ENCODE data around the gene STAC3. TPM values are rescaled to one million over a fixed set of nuclear protein-coding genes. Genes with fewer than 3 reads are reported as not detected.

STAC3 gene
- total and polyA plus RNA-seq, 9 of the 15 experiments (the other 6 are each of a cell fraction or from before 2014, with no cell fraction given), result 0.45 to 6.4 (median 3.3) TPM

- CTCF ChIA-PET (ENCODE audit: low intra/inter-chr PET ratio), result no interaction called here
Measured at GRCh38 chr12:57260366-57260765, 9.4 kb upstream of the STAC3 start.

More at GRCh38 chr12:57260366-57260765, 9.4 kb upstream of the STAC3 start:
- Histone ChIP-seq H4K20me1 (replicated peaks; ENCODE audit: control insufficient read depth, insufficient read depth, low read length) (no peaks in the 10 kb centered on the region), H3K27ac (ENCODE audit: extremely low read depth, low read depth, low read length) (no peak overlapping the region), H3K4me1 (replicated peaks in 1 of 2; ENCODE audit: control insufficient read depth in 2 of 2, insufficient read depth in 2 of 2, low read length in 2 of 2) (no peaks in the 10 kb centered on the region; a peak in 1 of 5 replicates), H3K4me3 (no peak overlapping the region), H3K9ac (ENCODE audit: insufficient read depth in 1 of 2, low read depth in 2 of 2, low read length in 2 of 2) (no peak overlapping the region), H2AFZ (ENCODE audit: low read depth, low read length) (no peak overlapping the region), H3K9me1 (ENCODE audit: control insufficient read depth, insufficient read depth, low read length) (no peaks in the 10 kb centered on the region), H3K79me2 (ENCODE audit: control insufficient read depth, insufficient read depth, low read length) (no peaks in the 10 kb centered on the region), H3K27me3 (ENCODE audit: control insufficient read depth in 2 of 2, insufficient read depth in 2 of 2, low read length in 2 of 2) (no peaks in the 10 kb centered on the region), H3K4me2 (ENCODE audit: insufficient read depth, low read length) (no peak overlapping the region), H3K36me3 (ENCODE audit: control insufficient read depth, insufficient read depth, low read length) (peaks cover 38% of the 10 kb centered on the region), H3K9me3 (replicated peaks; ENCODE audit: control insufficient read depth, insufficient read depth, low read depth, low read length) (no peaks in the 10 kb centered on the region)
- WGBS (ENCODE audit: insufficient coverage, low coverage, missing lambda C conversion rate), result 69% methylated on average over 4 of the region's 4 CpGs
- TF ChIP-seq ZNF707 (CRISPR knock-in tag; conservative IDR thresholded peaks at IDR 0.05), result no peak
- TF ChIP-seq CREM (IDR thresholded peaks at IDR 0.05; ENCODE audit: low read depth), result no peak
- TF ChIP-seq HMG20A (CRISPR knock-in tag; conservative IDR thresholded peaks at IDR 0.05), result no peak
- TF ChIP-seq LEF1 (IDR thresholded peaks at IDR 0.05), result no peak
- TF ChIP-seq CLOCK (CRISPR knock-in tag; IDR thresholded peaks at IDR 0.05; ENCODE audit: borderline replicate concordance), result no peak
- TF ChIP-seq TARDBP (IDR thresholded peaks at IDR 0.05), result no peak
- no peak for TF ChIP-seq ELK1 (CRISPR knock-in tag; IDR thresholded peaks at IDR 0.05)
- TF ChIP-seq, protein P1, sequence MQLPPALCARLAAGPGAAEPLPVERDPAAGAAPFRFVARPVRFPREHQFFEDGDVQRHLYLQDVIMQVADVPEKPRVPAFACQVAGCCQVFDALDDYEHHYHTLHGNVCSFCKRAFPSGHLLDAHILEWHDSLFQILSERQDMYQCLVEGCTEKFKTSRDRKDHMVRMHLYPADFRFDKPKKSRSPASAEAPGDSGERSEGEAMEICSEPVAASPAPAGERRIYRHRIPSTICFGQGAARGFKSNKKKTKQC (CRISPR knock-in tag; IDR thresholded peaks at IDR 0.05), result no peak
- TF ChIP-seq, protein P2, sequence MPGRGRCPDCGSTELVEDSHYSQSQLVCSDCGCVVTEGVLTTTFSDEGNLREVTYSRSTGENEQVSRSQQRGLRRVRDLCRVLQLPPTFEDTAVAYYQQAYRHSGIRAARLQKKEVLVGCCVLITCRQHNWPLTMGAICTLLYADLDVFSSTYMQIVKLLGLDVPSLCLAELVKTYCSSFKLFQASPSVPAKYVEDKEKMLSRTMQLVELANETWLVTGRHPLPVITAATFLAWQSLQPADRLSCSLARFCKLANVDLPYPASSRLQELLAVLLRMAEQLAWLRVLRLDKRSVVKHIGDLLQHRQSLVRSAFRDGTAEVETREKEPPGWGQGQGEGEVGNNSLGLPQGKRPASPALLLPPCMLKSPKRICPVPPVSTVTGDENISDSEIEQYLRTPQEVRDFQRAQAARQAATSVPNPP (IDR thresholded peaks at IDR 0.05; ENCODE audit: borderline replicate concordance, insufficient read depth, insufficient read length), result no peak
- TF ChIP-seq ZNF551 (CRISPR knock-in tag; IDR thresholded peaks at IDR 0.05), result no peak
- TF ChIP-seq LARP7 (IDR thresholded peaks at IDR 0.05), result no peak
- no peak for TF ChIP-seq NR2C1 (IDR thresholded peaks at IDR 0.05)
- no peak for TF ChIP-seq NR2C1 (tag; IDR thresholded peaks at IDR 0.05)
- no peak for TF ChIP-seq TBP (optimal IDR thresholded peaks at IDR 0.05; ENCODE audit: low read depth, low read length)
- TF ChIP-seq POLR2AphosphoS5 (IDR thresholded peaks at IDR 0.05; ENCODE audit: control insufficient read depth, insufficient read depth, low read depth, low read length), result no peak
- no peak for TF ChIP-seq BCL6 (CRISPR knock-in tag; IDR thresholded peaks at IDR 0.05)
- TF ChIP-seq HMGN3 (IDR thresholded peaks at IDR 0.05; ENCODE audit: borderline replicate concordance, extremely low read depth, insufficient read length, low read depth, low read length), result no peak
- POLR2A ChIA-PET, result interaction anchor here (0.9 to 1.8 kb wide), 3 partner anchors 10 to 192 kb away, joined by 3 to 9 read pairs (median 5); no protein-coding TSS in a partner anchor
- ATAC-seq, result no peak
- no TSS peak for BruUV-seq (replicated peaks)
- no peak for DNase-seq (ENCODE audit: extremely low read depth in 1 of 4, low spot score in 3 of 4)
- in situ Hi-C loops (cut with MboI) (no loop called here), intact Hi-C loops (cut with micrococcal nuclease) (no loop called here)
- FAIRE-seq, result no peak
